ENCODE measurements around the gene RUNX3.
A peak's percentile ranks its signal among the peaks of the same experiment; 100 is the strongest.

Gene RUNX3

DNA sequence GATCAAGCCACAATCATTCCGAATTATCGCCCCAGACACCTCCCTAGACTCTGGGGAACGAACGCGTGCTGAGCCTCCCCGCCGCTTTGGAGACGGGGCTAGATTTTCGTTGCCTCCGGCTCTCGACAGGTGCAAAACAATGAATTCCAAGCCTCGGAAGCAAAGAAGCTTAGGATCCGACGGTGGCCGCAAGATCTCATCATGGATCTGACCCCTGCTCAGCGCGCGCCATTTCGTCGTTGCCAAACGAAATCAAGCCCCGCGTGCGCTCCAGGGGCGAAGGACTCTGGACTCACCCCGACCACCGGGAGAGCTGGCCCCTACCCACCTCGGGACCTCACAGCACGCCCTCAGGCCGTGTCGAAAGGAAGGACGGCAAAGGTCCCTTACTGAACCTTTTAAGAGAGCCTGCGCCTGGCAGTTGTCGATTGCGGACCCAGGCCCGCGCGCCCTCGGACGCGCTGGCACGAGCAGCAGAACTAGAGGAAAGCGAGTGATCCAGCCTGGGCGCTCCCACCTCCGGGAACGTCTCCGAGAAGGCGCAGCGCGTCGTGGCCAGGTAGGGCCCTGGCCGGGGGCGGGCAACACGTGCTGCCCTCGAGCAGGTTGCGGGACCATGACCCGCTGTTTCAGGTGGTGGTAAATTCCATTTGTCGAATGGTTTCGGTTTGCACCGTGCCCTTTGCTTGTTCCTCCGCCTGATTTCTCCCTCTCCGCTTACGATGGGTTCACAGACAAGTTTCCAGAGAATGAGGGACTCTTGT, 1.6 kb upstream of the RUNX3 start:
- TF ChIP-seq, protein P1, sequence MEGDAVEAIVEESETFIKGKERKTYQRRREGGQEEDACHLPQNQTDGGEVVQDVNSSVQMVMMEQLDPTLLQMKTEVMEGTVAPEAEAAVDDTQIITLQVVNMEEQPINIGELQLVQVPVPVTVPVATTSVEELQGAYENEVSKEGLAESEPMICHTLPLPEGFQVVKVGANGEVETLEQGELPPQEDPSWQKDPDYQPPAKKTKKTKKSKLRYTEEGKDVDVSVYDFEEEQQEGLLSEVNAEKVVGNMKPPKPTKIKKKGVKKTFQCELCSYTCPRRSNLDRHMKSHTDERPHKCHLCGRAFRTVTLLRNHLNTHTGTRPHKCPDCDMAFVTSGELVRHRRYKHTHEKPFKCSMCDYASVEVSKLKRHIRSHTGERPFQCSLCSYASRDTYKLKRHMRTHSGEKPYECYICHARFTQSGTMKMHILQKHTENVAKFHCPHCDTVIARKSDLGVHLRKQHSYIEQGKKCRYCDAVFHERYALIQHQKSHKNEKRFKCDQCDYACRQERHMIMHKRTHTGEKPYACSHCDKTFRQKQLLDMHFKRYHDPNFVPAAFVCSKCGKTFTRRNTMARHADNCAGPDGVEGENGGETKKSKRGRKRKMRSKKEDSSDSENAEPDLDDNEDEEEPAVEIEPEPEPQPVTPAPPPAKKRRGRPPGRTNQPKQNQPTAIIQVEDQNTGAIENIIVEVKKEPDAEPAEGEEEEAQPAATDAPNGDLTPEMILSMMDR (IDR thresholded peaks at IDR 0.05; ENCODE audit: extremely low read depth, missing control alignments) = no peak
- no peak for DNase-seq (ENCODE audit: low spot score)

DNA sequence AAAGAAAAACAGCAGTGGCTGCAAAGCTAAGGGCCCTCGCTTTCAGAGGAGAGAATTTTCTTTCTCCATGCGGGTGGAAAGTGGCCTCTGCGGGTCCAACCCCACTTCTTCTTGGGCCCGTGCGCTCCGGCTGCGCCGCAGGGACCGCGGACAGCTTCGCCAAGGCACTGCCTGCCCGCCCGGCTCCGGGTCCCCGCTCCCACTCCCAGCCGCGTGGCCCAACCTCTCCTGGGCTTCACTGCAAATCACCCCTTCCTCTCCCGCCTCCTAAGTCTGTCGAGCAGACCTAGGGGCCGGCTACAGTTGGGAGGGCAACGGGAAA, 1.0 kb upstream of the RUNX3 start:
- TF ChIP-seq, protein P1 (IDR thresholded peaks at IDR 0.05; ENCODE audit: extremely low read depth, missing control alignments) = no peak
- no peak for DNase-seq (ENCODE audit: low spot score)

DNA sequence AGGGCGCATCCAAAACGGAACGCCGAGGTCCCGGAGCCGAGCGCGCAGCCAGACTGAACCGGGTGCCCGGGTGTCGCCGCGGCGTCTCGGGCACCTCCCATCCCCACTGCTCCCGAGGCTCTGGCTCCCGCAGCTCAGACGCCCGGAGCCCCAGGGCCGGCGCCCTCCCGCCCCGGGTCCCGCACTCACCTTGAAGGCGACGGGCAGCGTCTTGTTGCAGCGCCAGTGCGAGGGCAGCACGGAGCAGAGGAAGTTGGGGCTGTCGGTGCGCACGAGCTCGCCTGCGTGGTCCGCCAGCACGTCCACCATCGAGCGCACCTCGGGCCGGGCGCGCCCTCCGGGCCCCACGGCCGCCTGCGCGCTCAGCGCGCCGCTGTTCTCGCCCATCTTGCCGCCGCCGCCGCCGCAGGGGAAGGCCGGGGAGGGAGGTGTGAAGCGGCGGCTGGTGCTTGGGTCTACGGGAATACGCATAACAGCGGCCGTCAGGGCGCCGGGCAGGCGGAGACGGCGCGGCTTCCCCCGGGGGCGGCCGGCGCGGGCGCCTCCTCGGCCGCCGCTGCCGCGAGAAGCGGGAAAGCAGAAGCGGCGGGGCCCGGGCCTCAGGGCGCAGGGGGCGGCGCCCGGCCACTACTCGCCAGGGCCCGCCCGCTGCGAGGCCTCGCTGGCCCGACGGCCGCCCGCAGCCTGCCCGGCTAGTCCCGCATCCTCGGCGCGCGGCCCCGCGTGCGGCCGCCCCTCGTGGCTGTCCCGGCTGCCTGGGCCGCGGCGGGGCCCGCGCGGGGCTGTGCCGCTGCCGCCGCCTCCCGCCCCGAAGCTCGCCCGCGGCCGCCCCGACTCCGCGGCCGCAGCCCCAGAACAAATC, 447 bp downstream of the RUNX3 start:
- DNase-seq (ENCODE audit: low spot score) = peak; percentile 68
- TF ChIP-seq, protein P1 (IDR thresholded peaks at IDR 0.05; ENCODE audit: extremely low read depth, missing control alignments) = no peak

- TF ChIP-seq, protein P1 (IDR thresholded peaks at IDR 0.05; ENCODE audit: extremely low read depth, missing control alignments) = no peak
- DNase-seq (ENCODE audit: low spot score) = peak; percentile 69
Observed at GRCh38 chr1:24928689-24929397, 1.2 kb downstream of the RUNX3 start.

- TF ChIP-seq, protein P1 (IDR thresholded peaks at IDR 0.05; ENCODE audit: extremely low read depth, missing control alignments) = no peak
Observed at GRCh38 chr1:24927988-24928688, 1.9 kb downstream of the RUNX3 start.

GRCh38 chr1:24927473-24927872, 2.6 kb downstream of the RUNX3 start:
- TF ChIP-seq, protein P1 (IDR thresholded peaks at IDR 0.05; ENCODE audit: extremely low read depth, missing control alignments) = no peak
- DNase-seq (ENCODE audit: low spot score) = no peak

More at GRCh38 chr1:24927988-24928688, 1.9 kb downstream of the RUNX3 start:
- no peak for DNase-seq (ENCODE audit: low spot score)
